ENCODE measurements around the gene POSTN.

- TF ChIP-seq, protein P1, sequence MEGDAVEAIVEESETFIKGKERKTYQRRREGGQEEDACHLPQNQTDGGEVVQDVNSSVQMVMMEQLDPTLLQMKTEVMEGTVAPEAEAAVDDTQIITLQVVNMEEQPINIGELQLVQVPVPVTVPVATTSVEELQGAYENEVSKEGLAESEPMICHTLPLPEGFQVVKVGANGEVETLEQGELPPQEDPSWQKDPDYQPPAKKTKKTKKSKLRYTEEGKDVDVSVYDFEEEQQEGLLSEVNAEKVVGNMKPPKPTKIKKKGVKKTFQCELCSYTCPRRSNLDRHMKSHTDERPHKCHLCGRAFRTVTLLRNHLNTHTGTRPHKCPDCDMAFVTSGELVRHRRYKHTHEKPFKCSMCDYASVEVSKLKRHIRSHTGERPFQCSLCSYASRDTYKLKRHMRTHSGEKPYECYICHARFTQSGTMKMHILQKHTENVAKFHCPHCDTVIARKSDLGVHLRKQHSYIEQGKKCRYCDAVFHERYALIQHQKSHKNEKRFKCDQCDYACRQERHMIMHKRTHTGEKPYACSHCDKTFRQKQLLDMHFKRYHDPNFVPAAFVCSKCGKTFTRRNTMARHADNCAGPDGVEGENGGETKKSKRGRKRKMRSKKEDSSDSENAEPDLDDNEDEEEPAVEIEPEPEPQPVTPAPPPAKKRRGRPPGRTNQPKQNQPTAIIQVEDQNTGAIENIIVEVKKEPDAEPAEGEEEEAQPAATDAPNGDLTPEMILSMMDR (IDR thresholded peaks at IDR 0.05) = no peak
- TF ChIP-seq EP300 (IDR thresholded peaks at IDR 0.05) = no peak
These were observed 17.6 kb upstream of the POSTN start for GRCh38 chr13:37616131-37616530.
